PFSK-1 (cell line): ENCODE data around the gene TYR.

Experiments
- REST ChIP-seq, 2 experiments: IDR thresholded peaks; 2 replicates each; pipeline versions ENCODE4 v1.6.1 to v1.8.0; 2011 to 2012; ENCODE audit warnings: low read depth in 2 of 2, low read length in 2 of 2, control low read depth in 1 of 2, inconsistent platforms in 1 of 2, mild to moderate bottlenecking in 1 of 2, moderate library complexity in 1 of 2; ENCODE audit not compliant: insufficient read depth in 1 of 2
- TAF1 ChIP-seq: IDR thresholded peaks from 2 replicates; pipeline ENCODE4 v1.6.1; 2012; ENCODE audit warnings: low read length, control low read depth, borderline replicate concordance; ENCODE audit not compliant: insufficient read depth

- no peak for TF ChIP-seq TAF1
- TF ChIP-seq REST (IDR thresholded peaks at IDR 0.05; ENCODE audit: insufficient read depth in 1 of 2, low read depth in 2 of 2, low read length in 2 of 2): no peak
Measured at GRCh38 chr11:89175796-89176195, 1.9 kb upstream of the TYR start.
